ENCODE measurements around the gene ALDH1A3.

Gene ALDH1A3

GRCh38 chr15:100885116-100885515 is 5.5 kb downstream of the ALDH1A3 start:
- no peak for DNase-seq (ENCODE audit: low spot score)

DNA sequence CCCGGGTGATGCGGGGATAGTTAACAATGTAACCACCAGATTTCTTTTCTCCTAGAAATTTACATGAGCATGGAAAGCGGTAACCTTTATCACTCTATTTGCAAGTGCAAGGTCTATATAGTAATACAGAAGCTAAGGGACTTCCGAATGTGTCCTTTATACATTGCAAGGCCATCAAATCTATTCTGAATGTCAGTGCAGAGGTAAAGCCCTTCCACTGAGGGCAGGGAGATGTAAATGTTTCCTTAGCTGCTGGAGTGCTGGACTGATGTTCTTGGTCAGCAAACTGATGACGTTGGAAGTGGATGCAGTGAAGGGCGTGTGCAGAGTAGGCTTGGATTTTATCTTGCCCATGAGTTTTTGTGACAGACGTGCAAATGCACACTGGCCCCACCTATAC is 6.2 kb downstream of the ALDH1A3 start:
- no peak for DNase-seq (ENCODE audit: low spot score)

DNA sequence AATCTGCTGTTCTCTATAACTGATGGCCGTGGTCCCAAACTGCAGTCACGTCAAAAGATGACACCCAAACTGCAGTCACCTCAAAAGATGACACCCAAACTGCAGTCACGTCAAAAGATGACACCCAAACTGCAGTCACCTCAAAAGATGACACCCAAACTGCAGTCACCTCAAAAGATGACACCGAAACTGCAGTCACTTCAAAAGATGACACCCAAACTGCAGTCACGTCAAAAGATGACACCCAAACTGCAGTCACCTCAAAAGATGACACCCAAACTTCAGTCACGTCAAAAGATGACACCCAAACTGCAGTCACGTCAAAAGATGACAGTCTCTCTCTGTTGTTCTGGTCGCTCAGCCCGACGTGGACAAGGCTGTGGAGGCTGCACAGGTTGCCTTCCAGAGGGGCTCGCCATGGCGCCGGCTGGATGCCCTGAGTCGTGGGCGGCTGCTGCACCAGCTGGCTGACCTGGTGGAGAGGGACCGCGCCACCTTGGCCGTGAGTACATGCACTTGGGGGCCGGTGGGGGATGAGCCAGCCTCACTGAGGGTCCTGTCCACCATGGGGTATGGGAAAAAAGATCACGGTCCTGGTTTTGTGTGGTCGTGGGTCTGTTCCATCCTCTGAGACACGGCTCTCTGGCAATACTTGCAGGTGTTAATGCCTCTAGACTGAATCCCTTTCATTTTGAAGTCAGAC is 7.7 kb downstream of the ALDH1A3 start:
- DNase-seq (ENCODE audit: low spot score) = no peak

- DNase-seq (ENCODE audit: low spot score) = peak; percentile 56
Observed at GRCh38 chr15:100889385-100890050, 9.9 kb downstream of the ALDH1A3 start.

DNA sequence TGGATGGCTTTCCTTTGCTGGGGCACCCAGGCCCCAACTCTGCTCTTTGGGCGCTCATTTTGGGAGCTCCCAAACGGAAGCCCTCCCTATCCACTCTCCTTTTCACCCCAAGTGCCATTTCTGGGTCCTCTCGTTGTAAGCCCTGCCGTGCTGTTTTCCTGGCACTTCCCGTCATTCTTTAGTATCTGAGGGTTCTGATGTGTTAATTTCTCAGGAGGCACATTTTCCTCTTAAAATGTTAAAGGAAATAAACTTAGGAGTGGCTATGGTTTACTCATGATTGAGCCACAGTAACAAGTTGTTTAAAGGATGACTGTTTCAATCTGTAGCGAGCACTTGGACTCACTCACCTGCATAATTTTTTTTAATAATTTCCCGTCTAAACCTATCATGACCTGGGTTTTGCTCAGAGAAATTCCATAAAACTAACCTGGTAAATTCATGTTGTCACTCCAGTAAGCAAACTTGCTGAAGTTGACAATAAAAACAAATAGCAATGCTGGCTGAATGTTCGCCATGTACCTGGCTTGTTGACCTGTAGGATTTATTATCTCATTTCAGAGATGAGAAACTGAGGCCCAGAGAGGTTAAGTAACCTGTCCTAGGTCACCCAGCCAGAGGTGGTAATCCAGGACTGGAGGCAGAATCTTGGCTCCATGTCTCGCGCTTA is 10.6 kb downstream of the ALDH1A3 start:
- no peak for DNase-seq (ENCODE audit: low spot score)

DNA sequence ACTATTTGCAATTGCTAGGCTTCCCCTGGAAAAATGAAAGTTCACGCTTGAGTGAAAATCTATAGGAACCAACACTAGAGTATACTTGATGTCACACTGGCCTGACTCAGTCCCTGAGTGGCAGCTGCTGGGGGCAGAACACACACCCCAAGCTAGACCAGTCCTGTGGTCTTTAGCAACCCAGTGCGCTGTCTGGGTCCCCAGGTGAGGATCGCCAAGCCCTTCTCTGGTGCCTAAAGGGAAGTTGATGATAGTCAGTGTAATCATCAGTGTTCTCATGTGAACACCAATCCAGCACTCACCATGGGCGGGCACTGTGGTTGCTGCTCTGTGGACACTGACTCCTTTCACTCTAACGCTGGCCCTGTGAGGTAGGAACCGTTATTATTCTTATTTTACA is 11.2 kb downstream of the ALDH1A3 start:
- no peak for DNase-seq (ENCODE audit: low spot score)

GRCh38 chr15:100891307-100892012 is 11.8 kb downstream of the ALDH1A3 start:
- peak; percentile 42 for DNase-seq (ENCODE audit: low spot score)

DNA sequence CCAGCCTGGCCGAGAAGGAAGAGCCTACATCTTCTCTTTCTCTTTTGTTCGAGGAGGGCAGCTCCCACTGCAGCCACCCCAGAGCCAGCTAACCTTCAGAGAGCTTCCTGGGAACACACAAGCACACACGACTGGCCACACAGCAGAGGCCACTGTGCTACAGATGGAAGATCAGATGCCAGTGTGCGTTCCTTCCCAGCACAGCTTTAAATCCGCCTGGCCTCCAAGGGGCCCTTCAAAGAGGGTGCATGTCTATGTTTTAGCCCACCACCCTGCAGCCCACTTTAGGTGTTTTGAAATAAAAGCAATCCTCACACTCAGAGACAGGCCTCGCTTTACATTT is 12.4 kb downstream of the ALDH1A3 start:
- DNase-seq (ENCODE audit: low spot score) = no peak

DNA sequence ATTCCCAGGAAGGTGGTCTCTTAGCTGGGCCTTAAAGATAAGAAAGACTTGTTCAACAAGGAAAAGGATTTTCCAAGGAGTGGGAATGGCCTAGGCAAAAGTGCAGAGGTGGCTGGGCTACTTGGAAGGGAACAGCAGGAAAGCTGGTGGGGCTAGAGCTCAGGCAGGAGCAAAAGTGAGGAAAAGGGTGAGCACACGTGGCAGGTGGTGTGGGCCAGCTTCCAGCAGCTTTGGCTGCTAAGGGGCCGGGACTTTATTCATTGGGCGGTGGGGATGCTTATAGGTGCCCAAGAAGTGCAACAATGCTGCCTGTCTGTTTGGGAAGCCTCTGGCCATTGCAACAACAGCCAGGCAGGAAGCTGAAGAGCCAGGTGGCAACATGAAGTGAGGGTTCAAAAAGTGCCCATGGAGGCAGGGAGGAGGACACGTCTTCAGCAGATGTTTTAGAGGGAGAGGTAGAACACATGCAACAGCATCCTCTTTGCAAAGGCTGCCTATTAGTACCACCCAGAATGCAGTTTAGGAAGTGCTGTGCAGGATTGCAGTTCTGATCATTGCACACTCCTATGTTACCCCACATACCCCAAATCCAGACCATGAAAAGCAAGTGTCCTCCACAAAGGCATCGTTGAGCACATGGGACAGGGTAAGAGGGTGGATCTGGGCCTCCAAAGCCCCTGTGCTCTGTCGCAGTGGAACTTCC is 13.8 kb downstream of the ALDH1A3 start:
- DNase-seq (ENCODE audit: low spot score) = no peak

DNA sequence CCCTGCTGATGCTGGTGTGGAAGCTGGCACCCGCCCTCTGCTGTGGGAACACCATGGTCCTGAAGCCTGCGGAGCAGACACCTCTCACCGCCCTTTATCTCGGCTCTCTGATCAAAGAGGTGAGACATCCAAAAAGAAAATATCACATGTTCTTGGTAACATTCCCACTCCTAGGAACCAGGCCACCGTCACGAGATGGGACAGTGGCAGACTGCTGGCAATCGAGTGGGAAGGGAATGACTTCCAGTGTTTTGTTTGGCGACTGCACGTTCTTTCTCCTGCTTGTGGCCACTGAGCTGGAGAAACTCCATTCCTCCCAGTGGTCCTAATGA is 14.3 kb downstream of the ALDH1A3 start:
- no peak for DNase-seq (ENCODE audit: low spot score)

DNA sequence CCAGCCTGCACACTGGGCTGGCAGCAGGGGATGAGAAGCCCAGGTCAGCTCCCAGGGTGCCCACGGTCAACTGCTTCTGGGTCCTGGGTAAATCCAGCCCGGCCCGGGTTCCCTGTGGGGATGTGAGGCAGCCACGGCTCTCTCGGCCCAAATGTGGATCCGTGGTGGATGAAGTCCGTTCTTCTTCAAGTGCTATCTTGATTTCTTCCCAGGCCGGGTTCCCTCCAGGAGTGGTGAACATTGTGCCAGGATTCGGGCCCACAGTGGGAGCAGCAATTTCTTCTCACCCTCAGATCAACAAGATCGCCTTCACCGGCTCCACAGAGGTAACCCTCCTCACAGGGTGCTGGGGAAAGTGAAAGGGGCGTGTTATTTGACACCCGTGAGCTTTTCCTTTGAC is 16.1 kb downstream of the ALDH1A3 start:
- DNase-seq (ENCODE audit: low spot score) = no peak

GRCh38 chr15:100897221-100898151 is 17.9 kb downstream of the ALDH1A3 start:
- no peak for DNase-seq (ENCODE audit: low spot score)

DNA sequence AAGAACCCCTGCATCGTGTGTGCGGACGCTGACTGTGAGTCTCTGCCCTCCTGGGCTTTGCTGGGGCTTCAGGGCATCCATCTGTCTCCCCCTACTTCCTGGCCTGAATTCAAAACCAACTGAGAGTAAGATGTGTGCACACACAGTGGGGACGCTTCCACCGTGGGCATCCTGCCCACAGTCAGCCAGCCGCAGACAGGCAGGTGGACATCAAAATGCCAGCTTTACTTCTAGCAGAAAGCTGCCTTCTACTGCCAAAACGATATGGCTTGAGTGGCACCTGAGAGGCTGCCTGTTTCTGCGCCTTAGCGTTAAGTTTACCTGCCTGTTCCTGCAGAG is 18.5 kb downstream of the ALDH1A3 start:
- DNase-seq (ENCODE audit: low spot score) = no peak

DNA sequence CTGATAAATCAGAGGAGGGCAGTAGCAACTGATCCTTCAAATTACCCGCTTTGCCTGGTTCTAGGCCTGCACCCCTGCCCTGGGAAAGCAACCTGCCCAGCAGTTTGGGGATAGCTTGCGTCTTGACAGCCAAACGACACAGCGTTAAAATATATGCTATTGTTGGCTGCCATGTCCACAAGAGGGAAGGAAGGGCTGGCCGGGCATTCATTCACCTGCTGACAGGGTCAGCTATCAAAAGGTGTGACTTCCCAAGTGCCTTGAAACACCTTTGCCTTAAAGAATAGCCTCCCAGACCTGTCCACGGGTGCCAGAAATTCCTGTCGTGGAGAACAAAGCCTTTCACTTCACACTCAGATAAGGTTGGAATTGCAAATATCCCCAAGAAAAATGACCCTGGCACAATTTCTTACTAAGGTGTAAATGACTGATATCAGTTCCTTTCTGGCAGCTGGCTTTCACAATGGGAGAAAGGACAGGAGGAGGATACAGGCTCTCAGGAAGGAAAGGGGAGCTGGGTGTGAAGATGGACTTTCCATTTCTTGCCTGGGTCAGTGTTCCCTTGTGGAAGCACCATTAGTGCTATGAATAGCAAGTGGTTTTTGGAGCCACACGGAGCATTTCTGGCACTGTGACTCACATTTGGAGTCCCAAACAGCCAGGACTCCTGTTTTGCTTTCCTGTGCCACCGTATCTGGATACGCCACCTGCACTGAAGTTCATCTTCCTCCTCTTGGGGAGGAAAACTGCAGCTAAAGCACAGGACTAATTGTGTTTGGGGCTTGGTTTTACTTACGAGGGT is 19.2 kb downstream of the ALDH1A3 start:
- no peak for DNase-seq (ENCODE audit: low spot score)

DNA sequence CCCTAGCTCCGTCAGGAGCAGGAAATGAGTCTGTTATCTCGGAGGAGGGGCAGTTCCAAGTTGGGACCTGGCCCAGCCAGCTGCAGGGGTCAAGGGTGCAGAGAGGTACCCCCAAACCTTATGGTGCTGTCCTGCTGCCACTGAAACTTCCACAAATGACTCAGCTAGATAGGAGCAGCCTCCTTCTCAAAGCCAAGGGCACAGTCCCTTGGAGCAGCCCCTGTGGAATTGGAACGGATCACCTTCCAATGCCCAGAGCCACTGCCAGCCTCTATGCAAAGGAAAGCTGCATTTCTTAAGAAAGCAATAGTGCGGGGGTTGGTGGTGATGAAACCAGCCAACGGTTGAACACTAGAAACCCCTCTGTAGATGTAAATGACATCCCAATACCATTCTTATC is 20.0 kb downstream of the ALDH1A3 start:
- DNase-seq (ENCODE audit: low spot score) = no peak

- DNase-seq (ENCODE audit: low spot score) = no peak
Observed at GRCh38 chr15:100900136-100900794, 20.6 kb downstream of the ALDH1A3 start.

- no peak for DNase-seq (ENCODE audit: low spot score)
Observed at GRCh38 chr15:100900795-100901169, 21.2 kb downstream of the ALDH1A3 start.

DNA sequence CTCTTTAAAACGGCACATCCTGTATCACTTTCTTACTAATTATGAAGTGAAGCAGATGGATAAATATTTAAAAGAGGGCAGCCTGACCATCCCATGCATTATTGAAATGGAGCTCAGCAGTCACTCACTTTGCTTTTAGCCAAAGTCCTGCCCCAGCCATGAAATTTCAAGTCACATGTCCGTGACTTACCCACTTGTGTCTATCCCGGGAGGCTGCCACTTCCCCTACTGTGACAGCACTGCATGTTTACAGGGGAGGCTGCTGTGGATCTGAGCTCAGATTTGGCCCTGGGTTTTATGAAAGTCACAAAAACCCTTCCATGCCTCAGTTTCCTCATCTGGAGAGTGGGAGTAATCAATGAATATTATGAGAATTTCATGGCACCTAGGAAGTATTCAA is 21.7 kb downstream of the ALDH1A3 start:
- no peak for DNase-seq (ENCODE audit: low spot score)

DNA sequence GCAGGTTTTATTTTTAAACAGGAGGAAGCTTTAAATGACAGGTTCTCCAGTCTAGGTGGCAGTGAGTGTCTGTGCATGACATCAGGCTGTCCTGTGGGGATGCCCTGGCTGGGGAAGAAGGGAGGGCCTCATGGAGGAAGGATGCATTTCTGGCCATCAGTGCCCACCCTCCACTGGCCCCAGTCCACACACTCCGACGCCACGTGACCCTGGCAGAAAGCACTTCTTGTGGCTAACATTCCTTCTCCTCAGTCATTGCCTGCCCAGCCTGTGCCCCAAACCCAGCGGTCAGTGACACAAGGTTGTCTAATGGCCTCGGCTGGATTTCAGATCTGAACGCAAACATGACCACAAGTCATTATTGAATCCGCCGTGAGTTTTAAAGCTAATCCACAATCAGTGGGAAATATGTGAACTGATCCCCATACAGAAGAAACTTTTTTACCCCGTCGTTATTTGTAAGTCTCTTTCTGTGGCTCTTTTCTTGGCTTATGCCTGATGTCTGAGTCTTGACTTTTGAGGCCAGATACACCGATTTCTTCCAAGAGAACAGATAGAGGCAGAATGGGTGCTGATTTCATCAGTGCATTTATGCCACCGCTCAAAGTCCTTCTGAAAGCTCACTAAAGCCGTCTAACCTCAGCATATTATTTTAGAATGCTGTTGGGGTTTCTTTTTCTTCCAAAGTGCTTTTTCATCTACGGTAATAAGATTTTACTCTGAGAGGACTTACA is 22.2 kb downstream of the ALDH1A3 start:
- no peak for DNase-seq (ENCODE audit: low spot score)
